Measurements from ENCODE around the gene SMIM3.
"Not testable (repeated sequence)": the region's sequence is repeated elsewhere in the genome, so short reads cannot be mapped to it uniquely, and the experiment has no call there.

Gene SMIM3

DNA sequence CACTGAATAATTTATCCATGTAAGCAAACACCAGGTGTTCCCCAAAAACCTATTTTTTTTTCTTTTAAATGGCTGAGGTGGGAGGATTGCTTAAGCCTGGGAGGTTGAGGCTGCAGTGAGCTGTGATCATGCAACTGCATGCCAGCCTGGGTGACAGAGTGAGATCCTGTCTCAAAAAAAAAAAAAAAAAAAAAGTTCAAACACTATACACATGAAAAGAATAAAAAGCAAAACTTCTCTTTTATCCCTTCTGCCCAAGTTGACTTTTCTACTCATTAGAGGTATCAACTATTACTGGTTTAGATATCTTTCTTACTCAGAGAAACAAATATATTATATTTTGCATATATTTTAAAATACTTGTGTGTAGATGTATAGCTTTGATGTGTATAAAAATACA lies 37.6 kb upstream of the SMIM3 start:
- H3K27me3 ChIP-seq: no peaks in the 10 kb centered on the region
- H3K4me3 ChIP-seq (ENCODE audit: low read depth, low read length): no peak overlapping the region
- peaks cover 36% of the 10 kb centered on the region for H3K36me3 ChIP-seq
- no peaks in the 10 kb centered on the region for H3K9me3 ChIP-seq
- no peak for DNase-seq
- H3K4me1 ChIP-seq: no peaks in the 10 kb centered on the region
- TF ChIP-seq, protein P1, sequence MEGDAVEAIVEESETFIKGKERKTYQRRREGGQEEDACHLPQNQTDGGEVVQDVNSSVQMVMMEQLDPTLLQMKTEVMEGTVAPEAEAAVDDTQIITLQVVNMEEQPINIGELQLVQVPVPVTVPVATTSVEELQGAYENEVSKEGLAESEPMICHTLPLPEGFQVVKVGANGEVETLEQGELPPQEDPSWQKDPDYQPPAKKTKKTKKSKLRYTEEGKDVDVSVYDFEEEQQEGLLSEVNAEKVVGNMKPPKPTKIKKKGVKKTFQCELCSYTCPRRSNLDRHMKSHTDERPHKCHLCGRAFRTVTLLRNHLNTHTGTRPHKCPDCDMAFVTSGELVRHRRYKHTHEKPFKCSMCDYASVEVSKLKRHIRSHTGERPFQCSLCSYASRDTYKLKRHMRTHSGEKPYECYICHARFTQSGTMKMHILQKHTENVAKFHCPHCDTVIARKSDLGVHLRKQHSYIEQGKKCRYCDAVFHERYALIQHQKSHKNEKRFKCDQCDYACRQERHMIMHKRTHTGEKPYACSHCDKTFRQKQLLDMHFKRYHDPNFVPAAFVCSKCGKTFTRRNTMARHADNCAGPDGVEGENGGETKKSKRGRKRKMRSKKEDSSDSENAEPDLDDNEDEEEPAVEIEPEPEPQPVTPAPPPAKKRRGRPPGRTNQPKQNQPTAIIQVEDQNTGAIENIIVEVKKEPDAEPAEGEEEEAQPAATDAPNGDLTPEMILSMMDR (IDR thresholded peaks at IDR 0.05; ENCODE audit: low read depth, low read length): no peak

DNA sequence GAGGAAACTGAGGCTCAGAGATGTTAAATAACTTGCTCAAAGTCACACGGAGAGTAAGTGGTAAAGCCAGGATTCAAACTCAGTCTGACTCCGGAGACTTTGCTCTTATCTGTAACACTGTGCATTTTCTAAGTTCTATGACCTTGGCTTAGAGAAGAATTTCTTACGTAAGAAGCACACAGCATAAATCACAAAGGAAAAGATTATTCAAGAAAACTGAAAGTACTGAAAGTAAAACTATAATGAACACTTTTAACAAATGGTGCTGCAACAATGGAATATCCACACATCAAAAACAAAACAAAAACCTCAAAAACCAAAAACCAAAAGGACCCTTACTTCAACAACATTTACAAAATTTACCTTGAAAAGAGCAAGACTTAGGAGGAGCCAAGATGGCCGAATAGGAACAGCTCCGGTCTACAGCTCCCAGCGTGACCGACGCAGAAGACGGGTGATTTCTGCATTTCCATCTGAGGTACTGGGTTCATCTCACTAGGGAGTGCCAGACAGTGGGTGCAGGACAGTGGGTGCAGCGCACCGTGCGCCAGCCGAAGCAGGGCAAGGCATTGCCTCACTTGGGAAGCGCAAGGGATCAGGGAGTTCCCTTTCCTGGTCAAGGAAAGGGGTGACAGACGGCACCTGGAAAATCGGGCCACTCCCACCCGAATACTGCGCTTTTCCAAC lies 36.0 kb upstream of the SMIM3 start:
- DNase-seq; H3K9me3 ChIP-seq; H3K4me1 ChIP-seq; H3K4me3 ChIP-seq (ENCODE audit: low read depth, low read length); H3K27me3 ChIP-seq: not testable (repeated sequence)
- H3K36me3 ChIP-seq: peaks cover 23% of the 10 kb centered on the region

DNA sequence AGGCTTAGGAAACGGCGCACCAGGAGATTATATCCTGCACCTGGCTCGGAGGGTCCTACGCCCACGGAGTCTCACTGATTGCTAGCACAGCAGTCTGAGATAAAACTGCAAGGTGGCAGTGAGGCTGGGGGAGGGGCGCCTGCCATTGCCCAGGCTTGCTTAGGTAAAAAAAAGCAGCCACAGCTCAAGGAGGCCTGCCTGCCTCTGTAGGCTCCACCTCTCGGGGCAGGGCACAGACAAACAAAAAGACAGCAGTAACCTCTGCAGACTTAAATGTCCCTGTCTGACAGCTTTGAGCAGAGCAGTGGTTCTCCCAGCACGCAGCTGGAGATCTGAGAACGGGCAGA lies 35.4 kb upstream of the SMIM3 start:
- H3K4me3 ChIP-seq (ENCODE audit: low read depth, low read length); H3K9me3 ChIP-seq; H3K27me3 ChIP-seq; DNase-seq; H3K4me1 ChIP-seq: not testable (repeated sequence)
- H3K36me3 ChIP-seq: peaks cover 23% of the 10 kb centered on the region

DNA sequence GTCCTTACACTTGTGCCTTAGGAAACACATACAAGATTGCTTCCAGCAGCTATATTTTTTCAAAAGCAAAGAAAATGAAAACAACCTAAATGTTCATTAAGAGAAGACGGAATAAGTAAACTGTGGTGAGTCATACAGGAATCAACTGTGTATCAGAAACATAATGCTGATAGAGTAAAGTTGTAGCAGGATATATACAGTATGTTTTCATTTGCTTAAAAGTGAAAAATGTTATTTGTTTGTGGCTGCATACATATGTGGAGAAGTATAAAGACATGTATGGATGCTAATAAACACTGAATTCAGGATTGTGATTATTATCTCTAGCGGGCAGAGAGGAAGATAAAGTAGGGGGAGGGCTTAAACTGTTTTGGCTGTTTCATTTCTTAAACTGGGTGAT lies 28.1 kb upstream of the SMIM3 start:
- TF ChIP-seq, protein P1 (IDR thresholded peaks at IDR 0.05; ENCODE audit: low read depth, low read length): no peak
- H3K36me3 ChIP-seq: peaks cover 38% of the 10 kb centered on the region
- H3K27me3 ChIP-seq: no peaks in the 10 kb centered on the region
- H3K9me3 ChIP-seq: no peaks in the 10 kb centered on the region
- no peak for DNase-seq
- no peaks in the 10 kb centered on the region; the same call in 1 of the 2 replicates for H3K4me1 ChIP-seq
- no peak overlapping the region for H3K4me3 ChIP-seq (ENCODE audit: low read depth, low read length)

DNA sequence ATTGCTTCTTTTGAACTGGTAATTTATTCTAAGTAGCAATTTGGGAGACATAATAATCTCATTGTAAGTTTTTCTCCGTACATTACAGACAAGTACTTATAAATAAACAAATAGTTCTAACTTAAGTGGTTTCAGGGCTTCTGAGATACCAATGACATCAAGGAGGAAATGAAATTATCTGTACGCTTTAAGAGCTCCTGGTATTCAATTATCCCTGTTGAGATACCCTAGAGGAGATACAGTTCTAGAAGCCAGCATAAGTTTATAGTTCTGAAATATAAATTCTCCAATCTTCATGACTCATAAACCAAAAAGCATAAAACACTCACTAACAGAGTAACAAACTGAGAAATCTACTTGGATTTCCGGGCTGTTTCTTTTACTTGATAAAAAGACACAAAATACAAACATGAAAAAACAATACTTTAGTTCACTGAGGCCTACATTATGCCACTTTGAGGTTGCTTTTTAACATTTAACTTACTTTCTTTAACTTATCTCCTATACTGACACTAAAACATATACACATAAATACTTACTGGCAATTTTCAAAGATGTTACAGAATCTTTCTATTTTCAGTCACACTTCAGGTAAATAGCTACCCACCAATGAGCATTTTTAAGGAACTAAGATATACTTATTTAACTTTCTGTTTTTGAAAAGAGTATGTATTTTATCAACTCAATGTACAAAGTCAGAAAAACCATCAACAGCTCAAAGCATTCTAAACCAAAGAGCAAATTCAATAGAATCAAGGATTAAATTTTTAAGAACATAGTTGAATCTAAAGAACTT lies 27.3 kb upstream of the SMIM3 start:
- Histone ChIP-seq H3K4me3 (ENCODE audit: low read depth, low read length) (no peak overlapping the region), H3K36me3 (peaks cover 41% of the 10 kb centered on the region), H3K27me3 (no peaks in the 10 kb centered on the region), H3K9me3 (no peaks in the 10 kb centered on the region), H3K4me1 (no peaks in the 10 kb centered on the region; the same call in 1 of the 2 replicates)
- no peak for DNase-seq
- TF ChIP-seq, protein P1 (IDR thresholded peaks at IDR 0.05; ENCODE audit: low read depth, low read length): no peak

DNA sequence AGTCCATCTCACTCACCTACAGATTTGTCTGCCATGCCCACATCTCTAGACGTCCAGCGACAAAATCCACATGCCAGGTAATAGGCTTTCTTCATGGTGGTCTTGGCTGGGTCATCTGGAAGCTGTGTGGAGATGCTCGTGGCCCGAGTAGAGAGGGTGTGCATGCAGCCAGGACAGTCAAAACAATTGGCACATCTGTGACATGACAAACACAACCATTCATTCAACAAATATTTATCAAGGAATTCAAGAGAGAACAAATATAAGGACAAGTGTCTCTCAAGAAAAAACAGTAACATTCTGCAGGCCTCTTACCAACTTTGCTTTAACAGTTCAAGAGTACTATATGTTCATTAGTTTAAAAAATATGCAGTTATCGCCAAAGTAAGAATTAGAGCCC lies 25.1 kb upstream of the SMIM3 start:
- Histone ChIP-seq H3K36me3 (peaks cover 41% of the 10 kb centered on the region), H3K4me1 (no peaks in the 10 kb centered on the region; the same call in 1 of the 2 replicates), H3K27me3 (no peaks in the 10 kb centered on the region), H3K9me3 (no peaks in the 10 kb centered on the region), H3K4me3 (ENCODE audit: low read depth, low read length) (no peak overlapping the region)
- TF ChIP-seq, protein P1 (IDR thresholded peaks at IDR 0.05; ENCODE audit: low read depth, low read length): no peak
- DNase-seq: no peak

DNA sequence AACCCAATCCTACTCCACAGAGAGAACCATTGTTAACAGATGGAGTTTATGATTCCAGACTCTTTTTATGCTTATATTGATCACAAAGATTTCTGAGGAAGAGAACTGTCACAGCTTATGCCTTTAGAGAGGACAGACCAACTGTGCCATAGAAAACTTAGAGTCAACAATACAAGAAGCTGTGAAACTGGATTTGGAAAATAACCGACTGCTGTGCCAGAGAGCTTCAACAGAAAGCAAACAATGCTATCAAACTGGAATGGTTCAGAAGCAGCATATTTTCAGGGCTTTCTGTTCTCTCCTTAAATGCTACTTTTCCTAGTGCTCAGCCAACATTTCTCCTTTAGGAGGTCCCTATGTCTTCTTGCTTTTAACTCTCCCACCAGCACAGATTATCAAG lies 24.7 kb upstream of the SMIM3 start:
- peaks cover 41% of the 10 kb centered on the region for H3K36me3 ChIP-seq
- no peaks in the 10 kb centered on the region; the same call in 1 of the 2 replicates for H3K4me1 ChIP-seq
- TF ChIP-seq, protein P1 (IDR thresholded peaks at IDR 0.05; ENCODE audit: low read depth, low read length): no peak
- H3K27me3 ChIP-seq: no peaks in the 10 kb centered on the region
- no peak overlapping the region for H3K4me3 ChIP-seq (ENCODE audit: low read depth, low read length)
- H3K9me3 ChIP-seq: no peaks in the 10 kb centered on the region
- DNase-seq: no peak

All from BE2C (cell line).